ENCODE measurements around the gene KDM6B. TPM values are rescaled to one million over a fixed set of nuclear protein-coding genes. Genes with fewer than 3 reads are reported as not detected.
A peak's percentile ranks its signal among the peaks of the same experiment; 100 is the strongest.

Gene KDM6B
- total RNA-seq, 2 donors from 2014 or later, result 207 to 231 TPM

- Mint-ChIP-seq H3K4me3 (peak overlapping the region; percentile 100), H3K36me3 (ENCODE audit: low read depth) (peaks cover 8% of the 10 kb centered on the region), H3K27ac (peak overlapping the region; percentile 100), H3K4me1 (peaks cover 38% of the 10 kb centered on the region), H3K27me3 (no peaks in the 10 kb centered on the region)
- no peaks in the 10 kb centered on the region for H3K9me3 ChIP-seq (ENCODE audit: control insufficient read depth, low read length, poor library complexity, severe bottlenecking)
- DNase-seq (no peak), ATAC-seq (no peak)
Measured at GRCh38 chr17:7846063-7846735, 12.2 kb downstream of the KDM6B start.

- peak overlapping the region; percentile 100 for H3K4me3 Mint-ChIP-seq
- no peaks in the 10 kb centered on the region for H3K27me3 Mint-ChIP-seq
- no peaks in the 10 kb centered on the region for H3K9me3 ChIP-seq (ENCODE audit: control insufficient read depth, low read length, poor library complexity, severe bottlenecking)
- no peak overlapping the region for H3K27ac Mint-ChIP-seq
- H3K36me3 Mint-ChIP-seq (ENCODE audit: low read depth), result peaks cover 5% of the 10 kb centered on the region
- peaks cover 40% of the 10 kb centered on the region for H3K4me1 Mint-ChIP-seq
- ATAC-seq (no peak), DNase-seq (no peak)
Measured at GRCh38 chr17:7846765-7847661, 13.0 kb downstream of the KDM6B start.

GRCh38 chr17:7848131-7848579 lies 14.1 kb downstream of the KDM6B start:
- H3K27ac Mint-ChIP-seq, result no peak overlapping the region
- H3K4me1 Mint-ChIP-seq, result peaks cover 29% of the 10 kb centered on the region
- H3K27me3 Mint-ChIP-seq, result no peaks in the 10 kb centered on the region
- ATAC-seq (no peak), DNase-seq (no peak)
- peak overlapping the region; percentile 19 for H3K4me3 Mint-ChIP-seq
- no peaks in the 10 kb centered on the region for H3K9me3 ChIP-seq (ENCODE audit: control insufficient read depth, low read length, poor library complexity, severe bottlenecking)
- no peaks in the 10 kb centered on the region for H3K36me3 Mint-ChIP-seq (ENCODE audit: low read depth)

- H3K27ac Mint-ChIP-seq, result no peak overlapping the region
Measured at GRCh38 chr17:7848739-7849129, 14.7 kb downstream of the KDM6B start.

GRCh38 chr17:7849130-7849750 lies 15.2 kb downstream of the KDM6B start:
- Mint-ChIP-seq H3K27me3 (no peaks in the 10 kb centered on the region), H3K27ac (peak overlapping the region; percentile 21), H3K4me3 (peak overlapping the region; percentile 61), H3K36me3 (ENCODE audit: low read depth) (no peaks in the 10 kb centered on the region), H3K4me1 (peaks cover 20% of the 10 kb centered on the region)
- H3K9me3 ChIP-seq (ENCODE audit: control insufficient read depth, low read length, poor library complexity, severe bottlenecking), result no peaks in the 10 kb centered on the region
- ATAC-seq (no peak), DNase-seq (no peak)

More at GRCh38 chr17:7848739-7849129, 14.7 kb downstream of the KDM6B start:
- ATAC-seq, result no peak
- no peaks in the 10 kb centered on the region for H3K9me3 ChIP-seq (ENCODE audit: control insufficient read depth, low read length, poor library complexity, severe bottlenecking)
- H3K27me3 Mint-ChIP-seq, result no peaks in the 10 kb centered on the region
- no peaks in the 10 kb centered on the region for H3K36me3 Mint-ChIP-seq (ENCODE audit: low read depth)
- DNase-seq, result no peak
- no peak overlapping the region for H3K4me3 Mint-ChIP-seq
- H3K4me1 Mint-ChIP-seq, result peaks cover 24% of the 10 kb centered on the region

GRCh38 chr17:7849751-7850504 lies 15.9 kb downstream of the KDM6B start:
- H3K9me3 ChIP-seq (ENCODE audit: control insufficient read depth, low read length, poor library complexity, severe bottlenecking), result no peaks in the 10 kb centered on the region
- H3K27ac Mint-ChIP-seq, result peak overlapping the region; percentile 21
- H3K4me3 Mint-ChIP-seq, result peak overlapping the region; percentile 61
- H3K27me3 Mint-ChIP-seq, result no peaks in the 10 kb centered on the region
- DNase-seq (no peak), ATAC-seq (no peak)
- H3K4me1 Mint-ChIP-seq, result peaks cover 17% of the 10 kb centered on the region
- no peaks in the 10 kb centered on the region for H3K36me3 Mint-ChIP-seq (ENCODE audit: low read depth)

GRCh38 chr17:7850701-7851437 lies 16.9 kb downstream of the KDM6B start:
- ATAC-seq, result peak; percentile 4

GRCh38 chr17:7851438-7852261 lies 17.6 kb downstream of the KDM6B start:
- H3K4me3 Mint-ChIP-seq, result peak overlapping the region; percentile 82
- H3K27me3 Mint-ChIP-seq, result no peaks in the 10 kb centered on the region
- DNase-seq, result peak; percentile 92 to 96 (median 94)
- H3K9me3 ChIP-seq (ENCODE audit: control insufficient read depth, low read length, poor library complexity, severe bottlenecking), result no peaks in the 10 kb centered on the region
- H3K36me3 Mint-ChIP-seq (ENCODE audit: low read depth), result no peaks in the 10 kb centered on the region
- peak overlapping the region; percentile 81 for H3K27ac Mint-ChIP-seq
- H3K4me1 Mint-ChIP-seq, result peaks cover 13% of the 10 kb centered on the region
- peak; percentile 84 for ATAC-seq

More at GRCh38 chr17:7850701-7851437, 16.9 kb downstream of the KDM6B start:
- Mint-ChIP-seq H3K4me1 (peaks cover 15% of the 10 kb centered on the region), H3K4me3 (peak overlapping the region; percentile 82), H3K27me3 (no peaks in the 10 kb centered on the region), H3K36me3 (ENCODE audit: low read depth) (no peaks in the 10 kb centered on the region), H3K27ac (peak overlapping the region; percentile 81)
- H3K9me3 ChIP-seq (ENCODE audit: control insufficient read depth, low read length, poor library complexity, severe bottlenecking), result no peaks in the 10 kb centered on the region
- peak in 1 of 3 donors; percentile 13 for DNase-seq

- Mint-ChIP-seq H3K4me3 (peak overlapping the region; percentile 82), H3K36me3 (ENCODE audit: low read depth) (no peaks in the 10 kb centered on the region), H3K4me1 (peaks cover 13% of the 10 kb centered on the region), H3K27me3 (no peaks in the 10 kb centered on the region), H3K27ac (peak overlapping the region; percentile 81)
- ATAC-seq (no peak), DNase-seq (no peak)
- H3K9me3 ChIP-seq (ENCODE audit: control insufficient read depth, low read length, poor library complexity, severe bottlenecking), result no peaks in the 10 kb centered on the region
Measured at GRCh38 chr17:7852262-7852670, 18.2 kb downstream of the KDM6B start.

GRCh38 chr17:7852919-7853690 lies 19.1 kb downstream of the KDM6B start:
- Mint-ChIP-seq H3K27me3 (no peaks in the 10 kb centered on the region), H3K36me3 (ENCODE audit: low read depth) (no peaks in the 10 kb centered on the region), H3K27ac (peak overlapping the region; percentile 81), H3K4me3 (peak overlapping the region; percentile 39), H3K4me1 (peaks cover 13% of the 10 kb centered on the region)
- no peaks in the 10 kb centered on the region for H3K9me3 ChIP-seq (ENCODE audit: control insufficient read depth, low read length, poor library complexity, severe bottlenecking)
- ATAC-seq (no peak), DNase-seq (no peak)

- Mint-ChIP-seq H3K27ac (peak overlapping the region; percentile 81), H3K36me3 (ENCODE audit: low read depth) (no peaks in the 10 kb centered on the region), H3K4me3 (peak overlapping the region; percentile 39), H3K27me3 (no peaks in the 10 kb centered on the region), H3K4me1 (peaks cover 15% of the 10 kb centered on the region)
- no peaks in the 10 kb centered on the region for H3K9me3 ChIP-seq (ENCODE audit: control insufficient read depth, low read length, poor library complexity, severe bottlenecking)
- ATAC-seq, result no peak
- no peak for DNase-seq
Measured at GRCh38 chr17:7853691-7854038, 19.6 kb downstream of the KDM6B start.
